Measurements from ENCODE around the gene MYL5. TPM values are rescaled to one million over a fixed set of nuclear protein-coding genes. Genes with fewer than 3 reads are reported as not detected.
"Not testable (repeated sequence)": the region's sequence is repeated elsewhere in the genome, so short reads cannot be mapped to it uniquely, and the experiment has no call there.

The MYL5 gene
- total and polyA plus RNA-seq, 4 donors, result 2.4 to 5.0 (median 4.7) TPM

- WGBS, result 79% methylated on average over 15 of the region's 15 CpGs
- Histone ChIP-seq H3K27me3 (ENCODE audit: control insufficient read depth in 4 of 4, insufficient read depth in 4 of 4, low read length in 3 of 4) (peaks cover 0 to 4% (median 0%) of the 10 kb centered on the region in 4 donors), H3K4me1 (ENCODE audit: control insufficient read depth in 4 of 4, insufficient read depth in 4 of 4, low read length in 3 of 4) (no peaks in the 10 kb centered on the region), H3K4me3 (ENCODE audit: low read depth in 1 of 3, low read length in 3 of 3) (no peak overlapping the region), H3K9me3 (ENCODE audit: control insufficient read depth in 4 of 4, low read length in 3 of 4) (peaks cover 0 to 4% (median 0%) of the 10 kb centered on the region in 4 donors), H3K9ac (ENCODE audit: low read depth in 1 of 2, low read length in 2 of 2) (no peak overlapping the region), H3K36me3 (ENCODE audit: control insufficient read depth in 4 of 4, insufficient read depth in 3 of 4, low read depth in 1 of 4, low read length in 3 of 4) (no peaks in the 10 kb centered on the region), H3K27ac (ENCODE audit: low read depth in 1 of 2, low read length in 2 of 2) (no peak overlapping the region)
- no peak for TF ChIP-seq MAX (IDR thresholded peaks at IDR 0.05)
- TF ChIP-seq ZBTB33 (IDR thresholded peaks at IDR 0.05), result no peak
- TF ChIP-seq EGR1 (IDR thresholded peaks at IDR 0.05; ENCODE audit: low read depth in 2 of 2), result no peak
- TF ChIP-seq FOXA2 (IDR thresholded peaks at IDR 0.05), result no peak
- DNase-seq (ENCODE audit: low spot score), result no peak
Observed at GRCh38 chr4:633976-634598, 40.3 kb upstream of the MYL5 start.

- H3K4me1 ChIP-seq (ENCODE audit: control insufficient read depth in 4 of 4, insufficient read depth in 4 of 4, low read length in 3 of 4), result no peaks in the 10 kb centered on the region
- peaks cover 0 to 4% (median 0%) of the 10 kb centered on the region in 4 donors for H3K9me3 ChIP-seq (ENCODE audit: control insufficient read depth in 4 of 4, low read length in 3 of 4)
- H3K4me3 ChIP-seq (ENCODE audit: low read depth in 1 of 3, low read length in 3 of 3), result no peak overlapping the region
- no peak overlapping the region for H3K27ac ChIP-seq (ENCODE audit: low read depth in 1 of 2, low read length in 2 of 2)
- TF ChIP-seq ATF3 (IDR thresholded peaks at IDR 0.05), result no peak
- no peak for TF ChIP-seq RXRA (IDR thresholded peaks at IDR 0.05)
- no peak for TF ChIP-seq TAF1 (conservative IDR thresholded peaks at IDR 0.05)
- no peak for TF ChIP-seq HNF4A (conservative IDR thresholded peaks at IDR 0.05)
- TF ChIP-seq CTCF (IDR thresholded peaks at IDR 0.05; ENCODE audit: low read depth, low read length, missing input control), result no peak
- no peak for TF ChIP-seq GABPA (IDR thresholded peaks at IDR 0.05 in 1 of 2, conservative IDR thresholded peaks at IDR 0.05 in 1 of 2)
- no peak for TF ChIP-seq JUND (IDR thresholded peaks at IDR 0.05)
- no peak for TF ChIP-seq REST (IDR thresholded peaks at IDR 0.05)
- TF ChIP-seq RAD21 (IDR thresholded peaks at IDR 0.05), result no peak
- no peak for TF ChIP-seq FOXA2 (IDR thresholded peaks at IDR 0.05)
- TF ChIP-seq NR2F2 (IDR thresholded peaks at IDR 0.05), result no peak
- H3K9ac ChIP-seq (ENCODE audit: low read depth in 1 of 2, low read length in 2 of 2), result no peak overlapping the region
- H3K27me3 ChIP-seq (ENCODE audit: control insufficient read depth in 4 of 4, insufficient read depth in 4 of 4, low read length in 3 of 4), result peaks cover 0 to 4% (median 0%) of the 10 kb centered on the region in 4 donors
- 82% methylated on average over 23 of the region's 23 CpGs for WGBS
- no peak for DNase-seq (ENCODE audit: low spot score)
- no peaks in the 10 kb centered on the region for H3K36me3 ChIP-seq (ENCODE audit: control insufficient read depth in 4 of 4, insufficient read depth in 3 of 4, low read depth in 1 of 4, low read length in 3 of 4)
Observed at GRCh38 chr4:634599-634985, 39.8 kb upstream of the MYL5 start.

- not testable (repeated sequence) for DNase-seq (ENCODE audit: low spot score); H3K9me3 ChIP-seq (ENCODE audit: control insufficient read depth in 4 of 4, low read length in 3 of 4); H3K4me1 ChIP-seq (ENCODE audit: control insufficient read depth in 4 of 4, insufficient read depth in 4 of 4, low read length in 3 of 4); H3K27me3 ChIP-seq (ENCODE audit: control insufficient read depth in 4 of 4, insufficient read depth in 4 of 4, low read length in 3 of 4); H3K36me3 ChIP-seq (ENCODE audit: control insufficient read depth in 4 of 4, insufficient read depth in 3 of 4, low read depth in 1 of 4, low read length in 3 of 4); H3K4me3 ChIP-seq (ENCODE audit: low read depth in 1 of 3, low read length in 3 of 3); H3K27ac ChIP-seq (ENCODE audit: low read depth in 1 of 2, low read length in 2 of 2); H3K9ac ChIP-seq (ENCODE audit: low read depth in 1 of 2, low read length in 2 of 2)
- WGBS, result 90% methylated on average over 46 of the region's 46 CpGs
Observed at GRCh38 chr4:635066-635835, 39.1 kb upstream of the MYL5 start.

Measured in liver (tissue), 9 donors.